Thyroid gland (tissue), 4 donors: ENCODE results near the gene FITM1.

Source experiments
- CTCF ChIP-seq, 6 experiments: fragments of 200-600 bp in 3 of 6; fragments of 450-650 bp in 3 of 6; sonication (generic) in 3 of 6; IDR thresholded peaks; one replicate each; pipeline ENCODE4 v1.5.1; 2016 to 2019; ENCODE audit warnings: antibody characterized with exemption in 6 of 6, mild to moderate bottlenecking in 2 of 6, inconsistent platforms in 1 of 6, moderate library complexity in 1 of 6
- POLR2A ChIP-seq, 2 donors: fragments of 450-650 bp; IDR thresholded peaks; one replicate each; pipeline ENCODE4 v1.6.1; 2017; ENCODE audit warnings: antibody characterized with exemption in 2 of 2, mild to moderate bottlenecking in 2 of 2, moderate library complexity in 1 of 2

GRCh38 chr14:24081739-24082211 lies 48.7 kb upstream of the FITM1 start:
- TF ChIP-seq POLR2A (IDR thresholded peaks at IDR 0.05) (no peak), CTCF (IDR thresholded peaks at IDR 0.05) (no peak)
